CD4-positive, alpha-beta T cell (primary cell): ENCODE measurements around the gene ANKRD63. TPM values are rescaled to one million over a fixed set of nuclear protein-coding genes. Genes with fewer than 3 reads are reported as not detected.

ENCODE experiments used
- ATAC-seq: fragments of 200-7000 bp; cut with Tn5 transposase; one replicate; pipeline ENCODE4 v1.10.0; 2022; ENCODE audit warnings: mild to moderate bottlenecking; ENCODE audit not compliant: poor library complexity
- CTCF ChIA-PET: fragments of 350-600 bp; sonication (Branson Sonifier 250); formaldehyde crosslinking; loops from one replicate; lab custom pipeline; 2021; ENCODE audit warnings: antibody characterized with exemption, inconsistent platforms; lab: Charles Lee
- POLR2A ChIA-PET: fragments of 350-600 bp; sonication (Branson Sonifier 250); formaldehyde crosslinking; loops from one replicate; lab custom pipeline; 2021; ENCODE audit warnings: antibody characterized with exemption, inconsistent platforms; lab: Charles Lee
- DNase-seq, 14 experiments: peaks; one replicate each; pipeline ENCODE4 v3.0.0-alpha.2; 2013 to 2020; ENCODE audit warnings: mixed read lengths in 2 of 14
- H3K27ac ChIP-seq, 2 donors: one replicate each; pipeline versions ENCODE4 v1.5.1 to v1.7.0; 2013; ENCODE audit warnings: low read length in 2 of 2, low read depth in 1 of 2, mild to moderate bottlenecking in 1 of 2
- H3K27me3 ChIP-seq, 2 experiments: 1 replicate in 1 of 2; 2 replicates in 1 of 2; pipeline versions ENCODE4 v1.6.1 to v1.7.0; 2013; ENCODE audit warnings: low read length in 2 of 2, control low read depth in 1 of 2, mild to moderate bottlenecking in 1 of 2, moderate library complexity in 1 of 2; ENCODE audit not compliant: insufficient read depth in 2 of 2, control insufficient read depth in 1 of 2
- H3K36me3 ChIP-seq: one replicate; pipeline ENCODE4 v1.6.1; 2013; ENCODE audit warnings: low read length, control low read depth; ENCODE audit not compliant: insufficient read depth
- H3K4me1 ChIP-seq: one replicate; pipeline ENCODE4 v1.6.1; 2013; ENCODE audit warnings: low read length, control low read depth; ENCODE audit not compliant: insufficient read depth
- H3K4me3 ChIP-seq: one replicate; pipeline ENCODE4 v1.5.1; 2013; ENCODE audit warnings: mild to moderate bottlenecking, low read length, moderate library complexity
- H3K9me3 ChIP-seq, 2 experiments: 1 replicate in 1 of 2; 2 replicates in 1 of 2; pipeline versions ENCODE4 v1.6.1 to v1.7.0; 2013; ENCODE audit warnings: low read length in 2 of 2, mild to moderate bottlenecking in 2 of 2, control low read depth in 1 of 2, moderate library complexity in 1 of 2; ENCODE audit not compliant: control insufficient read depth in 1 of 2, insufficient read depth in 1 of 2
- H3K27ac Mint-ChIP-seq: one replicate; pipeline ENCODE4 v1.8.0; 2020; ENCODE audit warnings: mixed read lengths
- H3K27me3 Mint-ChIP-seq: one replicate; pipeline ENCODE4 v1.8.0; 2021; ENCODE audit warnings: mixed read lengths
- H3K36me3 Mint-ChIP-seq: one replicate; pipeline ENCODE4 v1.8.0; 2021; ENCODE audit warnings: low read depth, mixed read lengths
- H3K4me1 Mint-ChIP-seq: one replicate; pipeline ENCODE4 v1.8.0; 2021; ENCODE audit warnings: low read depth, mixed read lengths
- H3K4me3 Mint-ChIP-seq: one replicate; pipeline ENCODE4 v1.8.0; 2020; ENCODE audit warnings: mild to moderate bottlenecking, mixed read lengths
- H3K9me3 Mint-ChIP-seq: one replicate; pipeline ENCODE4 v1.8.0; 2020; ENCODE audit warnings: mixed read lengths
- intact Hi-C, 2 experiments: fragments of 100-400 bp; cut with DNase I in 1 of 2; cut with micrococcal nuclease in 1 of 2; formaldehyde crosslinking; loops; one replicate each; pipeline versions ENCODE4 v1.15.1 to v1.9.0; 2023 to 2025; cut with DNase I, micrococcal nuclease
- total RNA-seq, 174 experiments: library from RNA in 2 of 174; stranded (reverse) in 2 of 174; gene quantifications; one replicate each; pipeline ENCODE4 v1.2.3 and lab custom pipeline; 2021 to 2026
- TF ChIP-seq, protein P1 (sequence below): fragments of 200-600 bp; IDR thresholded peaks from one replicate; pipeline ENCODE4 v1.8.0; 2022; ENCODE audit warnings: antibody characterized with exemption, mild to moderate bottlenecking

ANKRD63 gene
- total RNA-seq, 2 experiments from 2014 or later = not detected

DNA sequence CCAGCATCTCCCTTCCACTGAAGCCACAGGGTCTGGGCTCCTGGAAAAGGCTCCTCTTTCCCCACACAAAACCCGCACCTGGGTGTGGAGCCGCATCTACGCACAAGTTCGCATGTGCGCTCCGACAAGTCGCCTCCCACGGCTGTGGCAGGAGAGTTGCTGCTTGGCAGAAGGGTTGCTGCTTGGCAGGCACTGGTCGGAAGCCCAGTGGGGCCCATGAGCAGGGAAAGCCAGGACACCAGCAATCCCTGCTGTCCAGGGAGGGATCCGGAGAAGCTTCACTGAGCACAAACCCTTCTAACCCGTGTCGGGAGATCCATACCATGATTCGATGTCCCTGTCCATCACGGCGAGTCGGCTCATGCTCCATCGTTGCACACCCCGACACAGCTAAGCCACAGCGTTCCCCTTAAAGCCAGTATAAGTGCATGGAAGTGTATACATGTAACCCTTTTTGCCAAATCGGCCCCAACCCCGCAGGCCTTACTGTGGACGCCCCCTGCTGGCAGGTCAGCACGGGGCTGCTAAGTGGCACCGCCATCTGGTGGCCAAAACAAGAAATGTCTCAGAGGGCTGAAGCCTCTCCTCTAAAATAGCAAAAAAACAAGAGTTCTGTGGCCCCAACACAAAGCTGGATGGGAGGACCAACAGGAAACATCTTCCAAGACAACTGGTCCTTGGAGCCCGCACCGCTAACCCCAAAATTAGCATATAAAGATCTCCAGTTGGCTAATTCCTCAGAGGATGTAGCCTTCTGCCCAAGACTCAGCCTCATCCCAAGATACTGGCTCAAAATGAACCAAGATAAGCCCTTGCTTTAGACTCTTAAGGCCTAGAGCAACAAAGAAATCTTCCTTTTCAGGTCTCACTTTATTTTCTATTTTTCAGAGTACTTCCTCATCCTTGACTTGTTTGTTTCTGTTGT is 8.3 kb downstream of the ANKRD63 start:
- no peaks in the 10 kb centered on the region for H3K36me3 ChIP-seq
- H3K9me3 ChIP-seq = peaks cover 0 to 8% of the 10 kb centered on the region in 2 experiments
- TF ChIP-seq, protein P1, sequence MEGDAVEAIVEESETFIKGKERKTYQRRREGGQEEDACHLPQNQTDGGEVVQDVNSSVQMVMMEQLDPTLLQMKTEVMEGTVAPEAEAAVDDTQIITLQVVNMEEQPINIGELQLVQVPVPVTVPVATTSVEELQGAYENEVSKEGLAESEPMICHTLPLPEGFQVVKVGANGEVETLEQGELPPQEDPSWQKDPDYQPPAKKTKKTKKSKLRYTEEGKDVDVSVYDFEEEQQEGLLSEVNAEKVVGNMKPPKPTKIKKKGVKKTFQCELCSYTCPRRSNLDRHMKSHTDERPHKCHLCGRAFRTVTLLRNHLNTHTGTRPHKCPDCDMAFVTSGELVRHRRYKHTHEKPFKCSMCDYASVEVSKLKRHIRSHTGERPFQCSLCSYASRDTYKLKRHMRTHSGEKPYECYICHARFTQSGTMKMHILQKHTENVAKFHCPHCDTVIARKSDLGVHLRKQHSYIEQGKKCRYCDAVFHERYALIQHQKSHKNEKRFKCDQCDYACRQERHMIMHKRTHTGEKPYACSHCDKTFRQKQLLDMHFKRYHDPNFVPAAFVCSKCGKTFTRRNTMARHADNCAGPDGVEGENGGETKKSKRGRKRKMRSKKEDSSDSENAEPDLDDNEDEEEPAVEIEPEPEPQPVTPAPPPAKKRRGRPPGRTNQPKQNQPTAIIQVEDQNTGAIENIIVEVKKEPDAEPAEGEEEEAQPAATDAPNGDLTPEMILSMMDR = peak; percentile 100
- no peak overlapping the region for H3K4me3 ChIP-seq
- H3K36me3 Mint-ChIP-seq = no peaks in the 10 kb centered on the region
- DNase-seq = peak; percentile 78 to 94 (median 86)
- H3K4me1 Mint-ChIP-seq = peaks cover 12% of the 10 kb centered on the region
- ChIA-PET CTCF (interaction anchor here (0.5 to 3.5 kb wide), 33 partner anchors 8 to 489 kb away, joined by 3 to 46 read pairs (median 4); partner anchors contain the start of genes ANKRD63, EIF2AK4, INAFM2 and PLCB2), POLR2A (interaction anchor here (0.6 to 2.7 kb wide), 6 partner anchors 33 to 487 kb away, joined by 3 to 11 read pairs (median 6); partner anchors contain the start of gene PLCB2)
- H3K4me1 ChIP-seq = peaks cover 12% of the 10 kb centered on the region
- H3K9me3 Mint-ChIP-seq = no peaks in the 10 kb centered on the region
- peaks cover 23% of the 10 kb centered on the region for H3K27me3 Mint-ChIP-seq
- ATAC-seq = peak; percentile 89
- no peak overlapping the region for H3K27ac Mint-ChIP-seq
- no peak overlapping the region for H3K27ac ChIP-seq
- no peak overlapping the region for H3K4me3 Mint-ChIP-seq
- intact Hi-C loops = loop anchor here (1.0 to 10.0 kb wide), 10 partner anchors 32 to 1570 kb away; partner anchors contain the start of genes PLCB2 (in 1 of the 2) and SRP14 (in 1 of the 2)
- H3K27me3 ChIP-seq = peaks cover 18 to 19% of the 10 kb centered on the region in 2 experiments

DNA sequence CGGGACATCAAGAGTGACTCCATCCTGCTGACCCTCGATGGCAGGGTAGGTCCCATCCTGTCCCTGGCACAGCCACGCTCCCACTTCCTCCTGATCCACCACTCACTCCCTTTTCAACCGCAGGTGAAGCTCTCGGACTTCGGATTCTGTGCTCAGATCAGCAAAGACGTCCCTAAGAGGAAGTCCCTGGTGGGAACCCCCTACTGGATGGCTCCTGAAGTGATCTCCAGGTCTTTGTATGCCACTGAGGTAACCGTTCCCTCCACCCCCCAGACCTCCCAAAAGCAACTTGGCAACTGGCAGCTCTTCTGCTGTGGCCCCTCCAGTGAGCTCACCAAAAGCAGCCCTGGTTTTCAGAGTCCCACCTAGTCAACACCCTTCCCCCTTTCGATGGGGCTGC is 9.4 kb downstream of the ANKRD63 start:
- Mint-ChIP-seq H3K9me3 (no peaks in the 10 kb centered on the region), H3K36me3 (no peaks in the 10 kb centered on the region), H3K27ac (no peak overlapping the region), H3K4me1 (peaks cover 7% of the 10 kb centered on the region), H3K27me3 (peaks cover 12% of the 10 kb centered on the region), H3K4me3 (no peak overlapping the region)
- CTCF ChIA-PET = interaction anchor here (1.7 to 3.5 kb wide), 6 partner anchors 34 to 339 kb away, joined by 6 to 46 read pairs (median 14); partner anchors contain the start of genes EIF2AK4 and PLCB2
- POLR2A ChIA-PET = interaction anchor here (1.0 to 2.7 kb wide), 3 partner anchors 34 to 226 kb away, joined by 5 to 11 read pairs (median 11); partner anchors contain the start of gene PLCB2
- no peak overlapping the region for H3K4me3 ChIP-seq
- DNase-seq (no peak), ATAC-seq (no peak)
- H3K27me3 ChIP-seq = peaks cover 9 to 11% of the 10 kb centered on the region in 2 experiments
- peaks cover 0 to 8% of the 10 kb centered on the region in 2 experiments for H3K9me3 ChIP-seq
- H3K27ac ChIP-seq = no peak overlapping the region
- TF ChIP-seq, protein P1 = no peak
- intact Hi-C loops = loop anchor here (5.0 to 10.0 kb wide), 3 partner anchors 386 to 1569 kb away; no protein-coding TSS in a partner anchor
- no peaks in the 10 kb centered on the region for H3K36me3 ChIP-seq
- H3K4me1 ChIP-seq = peaks cover 7% of the 10 kb centered on the region

DNA sequence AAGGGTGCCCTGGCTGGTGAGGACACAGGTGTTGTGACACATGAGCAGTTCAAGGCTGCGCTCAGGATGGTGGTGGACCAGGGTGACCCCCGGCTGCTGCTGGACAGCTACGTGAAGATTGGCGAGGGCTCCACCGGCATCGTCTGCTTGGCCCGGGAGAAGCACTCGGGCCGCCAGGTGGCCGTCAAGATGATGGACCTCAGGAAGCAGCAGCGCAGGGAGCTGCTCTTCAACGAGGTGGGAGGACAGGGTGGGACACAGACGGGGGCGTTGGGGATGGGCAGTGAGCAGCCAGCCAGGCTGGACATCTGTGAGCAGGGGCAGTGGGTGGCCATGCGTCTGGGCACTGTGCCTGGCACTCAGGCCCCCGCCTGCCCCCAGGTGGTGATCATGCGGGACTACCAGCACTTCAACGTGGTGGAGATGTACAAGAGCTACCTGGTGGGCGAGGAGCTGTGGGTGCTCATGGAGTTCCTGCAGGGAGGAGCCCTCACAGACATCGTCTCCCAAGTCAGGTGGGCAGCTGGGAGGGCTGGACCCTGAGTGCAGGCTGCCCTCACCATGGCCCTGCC is 10.3 kb downstream of the ANKRD63 start:
- intact Hi-C loops = loop anchor here (5.0 to 10.0 kb wide), 3 partner anchors 385 to 1568 kb away; no protein-coding TSS in a partner anchor

More for the DNA sequence above, 10.3 kb downstream of the ANKRD63 start:
- Histone ChIP-seq H3K4me1 (peaks cover 7% of the 10 kb centered on the region), H3K27ac (no peak overlapping the region), H3K36me3 (no peaks in the 10 kb centered on the region), H3K4me3 (no peak overlapping the region), H3K9me3 (peaks cover 0 to 5% of the 10 kb centered on the region in 2 experiments), H3K27me3 (peaks cover 2 to 3% of the 10 kb centered on the region in 2 experiments)
- Mint-ChIP-seq H3K9me3 (no peaks in the 10 kb centered on the region), H3K27ac (no peak overlapping the region), H3K4me1 (peaks cover 7% of the 10 kb centered on the region), H3K36me3 (no peaks in the 10 kb centered on the region), H3K27me3 (peaks cover 6% of the 10 kb centered on the region), H3K4me3 (no peak overlapping the region)
- peak; percentile 33 for ATAC-seq
- POLR2A ChIA-PET = interaction anchor here (0.6 kb wide), 1 partner anchor 78 kb away, joined by 3 read pairs; no protein-coding TSS in a partner anchor
- TF ChIP-seq, protein P1 = no peak
- CTCF ChIA-PET = interaction anchor here (0.6 to 3.5 kb wide), 3 partner anchors 55 to 226 kb away, joined by 3 to 46 read pairs (median 27); no protein-coding TSS in a partner anchor
- DNase-seq = no peak
